BJ (cell line): ENCODE results near the gene ZDHHC7. TPM values are rescaled to one million over a fixed set of nuclear protein-coding genes. Genes with fewer than 3 reads are reported as not detected.

Experiments used
- CTCF ChIA-PET: fragments of 350-600 bp; formaldehyde crosslinking; extraction: SDS; loops from one replicate; lab custom pipeline; 2021; ENCODE audit warnings: antibody characterized with exemption, inconsistent platforms; lab: Yijun Ruan, JAX
- POLR2A ChIA-PET: fragments of 300-600 bp; sonication (Branson Sonifier 250); formaldehyde crosslinking; extraction: SDS; loops from one replicate; lab custom pipeline; 2021; ENCODE audit warnings: antibody characterized with exemption; lab: Charles Lee
- DNase-seq: peaks from one replicate; pipeline ENCODE4 v3.0.0-alpha.2; 2011; ENCODE audit warnings: low read depth
- H3K27me3 ChIP-seq: 2 replicates; pipeline ENCODE4 v1.6.0; 2011; ENCODE audit warnings: low read length; ENCODE audit not compliant: control insufficient read depth, insufficient read depth
- H3K36me3 ChIP-seq: 2 replicates; pipeline ENCODE4 v1.5.1; 2011; ENCODE audit warnings: low read length; ENCODE audit not compliant: control insufficient read depth, insufficient read depth
- H3K4me3 ChIP-seq: 2 replicates; pipeline ENCODE4 v1.5.1; 2011; ENCODE audit warnings: low read depth, mild to moderate bottlenecking, control low read depth, low read length
- CTCF ChIP-seq: IDR thresholded peaks from 2 replicates; pipeline ENCODE4 v1.5.1; 2011; ENCODE audit warnings: low read depth, mild to moderate bottlenecking, control low read depth, inconsistent platforms, low read length, moderate library complexity; ENCODE audit not compliant: insufficient read depth
- polyA plus RNA-seq: library from polyadenylated mRNA; depleted of rRNA; stranded (reverse); fragments of >200 nt; gene quantifications from 2 replicates; pipeline ENCODE4 v1.2.3, GENCODE V29; 2011

Gene ZDHHC7
- polyA plus RNA-seq, 1 experiment, result 111 TPM

- ChIA-PET POLR2A (no interaction called here), CTCF (interaction anchor here (1.0 kb wide), 1 partner anchor 31 kb away, joined by 5 read pairs; no protein-coding TSS in a partner anchor)
- no peak for TF ChIP-seq CTCF
- no peak overlapping the region for H3K4me3 ChIP-seq
- no peaks in the 10 kb centered on the region for H3K27me3 ChIP-seq
- no peak for DNase-seq
- peaks cover 27% of the 10 kb centered on the region for H3K36me3 ChIP-seq
Measured at GRCh38 chr16:84975066-84975465, 36.3 kb downstream of the ZDHHC7 start.

GRCh38 chr16:84973776-84974523 lies 37.4 kb downstream of the ZDHHC7 start:
- Histone ChIP-seq H3K4me3 (no peak overlapping the region), H3K36me3 (peaks cover 27% of the 10 kb centered on the region), H3K27me3 (no peaks in the 10 kb centered on the region)
- TF ChIP-seq CTCF, result no peak
- ChIA-PET CTCF (interaction anchor here (0.9 to 6.7 kb wide), 6 partner anchors 11 to 236 kb away, joined by 3 to 112 read pairs (median 14); no protein-coding TSS in a partner anchor), POLR2A (no interaction called here)
- no peak for DNase-seq

- H3K4me3 ChIP-seq, result no peak overlapping the region
- DNase-seq, result no peak
- peaks cover 27% of the 10 kb centered on the region for H3K36me3 ChIP-seq
- TF ChIP-seq CTCF, result no peak
- POLR2A ChIA-PET, result interaction anchor here (0.6 kb wide), 4 partner anchors 37 to 201 kb away, joined by 3 to 8 read pairs (median 6); no protein-coding TSS in a partner anchor
- CTCF ChIA-PET, result interaction anchor here (0.9 to 6.7 kb wide), 6 partner anchors 10 to 235 kb away, joined by 3 to 112 read pairs (median 14); no protein-coding TSS in a partner anchor
- H3K27me3 ChIP-seq, result no peaks in the 10 kb centered on the region
Measured at GRCh38 chr16:84973236-84973635, 38.1 kb downstream of the ZDHHC7 start.

- no peaks in the 10 kb centered on the region for H3K27me3 ChIP-seq
- peaks cover 10% of the 10 kb centered on the region for H3K36me3 ChIP-seq
- CTCF ChIA-PET, result interaction anchor here (0.6 to 6.7 kb wide), 39 partner anchors 8 to 298 kb away, joined by 3 to 112 read pairs (median 5); partner anchors contain the start of gene KIAA0513
- H3K4me3 ChIP-seq, result no peak overlapping the region
- peak; percentile 87 for TF ChIP-seq CTCF
- DNase-seq, result no peak
- POLR2A ChIA-PET, result no interaction called here
Measured at GRCh38 chr16:84970447-84971127, 40.7 kb downstream of the ZDHHC7 start.

- TF ChIP-seq CTCF, result no peak
- DNase-seq, result no peak
- no peaks in the 10 kb centered on the region for H3K27me3 ChIP-seq
- no peaks in the 10 kb centered on the region for H3K36me3 ChIP-seq
- H3K4me3 ChIP-seq, result no peak overlapping the region
- CTCF ChIA-PET, result interaction anchor here (1.5 to 6.7 kb wide), 6 partner anchors 15 to 228 kb away, joined by 3 to 112 read pairs (median 24); no protein-coding TSS in a partner anchor
- POLR2A ChIA-PET, result no interaction called here
Measured at GRCh38 chr16:84967828-84968227, 43.5 kb downstream of the ZDHHC7 start.
